HepG2 (cell line): ENCODE data around the gene IFITM10. TPM values are rescaled to one million over a fixed set of nuclear protein-coding genes. Genes with fewer than 3 reads are reported as not detected.

Source experiments
- ATF7 ChIP-seq, 2 experiments: fragments of 450-650 bp in 1 of 2; sonication (generic) in 1 of 2; formaldehyde crosslinking in 1 of 2; IDR thresholded peaks; 2 replicates each; pipeline versions ENCODE4 v1.4.0 to v1.6.1; 2016 to 2020; ENCODE audit warnings: antibody characterized with exemption in 1 of 2, mild to moderate bottlenecking in 1 of 2, missing genetic modification reagents in 1 of 2
- BCL6 ChIP-seq: IDR thresholded peaks from 2 replicates; pipeline ENCODE4 v1.6.1; 2016; ENCODE audit warnings: missing genetic modification reagents, missing compliant biosample characterization
- BRF2 ChIP-seq: sonication (generic); formaldehyde crosslinking; IDR thresholded peaks from 2 replicates; pipeline ENCODE4 v1.8.1; 2022; ENCODE audit warnings: mild to moderate bottlenecking, missing genetic modification reagents
- DMAP1 ChIP-seq: IDR thresholded peaks from 2 replicates; pipeline ENCODE4 v1.6.1; 2016
- ELF1 ChIP-seq: sonication (generic); formaldehyde crosslinking; IDR thresholded peaks from 2 replicates; pipeline ENCODE4 v1.4.0; 2020; ENCODE audit warnings: missing genetic modification reagents
- ERF ChIP-seq: IDR thresholded peaks from 2 replicates; pipeline ENCODE4 v1.6.1; 2018; ENCODE audit warnings: missing biosample characterization, missing genetic modification reagents
- FOXP4 ChIP-seq: sonication (generic); formaldehyde crosslinking; IDR thresholded peaks from 2 replicates; pipeline ENCODE4 v1.4.0; 2020; ENCODE audit warnings: missing genetic modification reagents
- HCFC1 ChIP-seq: fragments of 150-350 bp; IDR thresholded peaks from 2 replicates; pipeline ENCODE4 v1.6.1; 2014; ENCODE audit warnings: low read depth, low read length
- HNF4G ChIP-seq, 2 experiments: sonication (generic) in 1 of 2; formaldehyde crosslinking in 1 of 2; IDR thresholded peaks; 2 replicates each; pipeline versions ENCODE4 v1.4.0 to v1.6.1; 2011 to 2020; ENCODE audit warnings: borderline replicate concordance in 2 of 2, low read depth in 2 of 2, mild to moderate bottlenecking in 2 of 2, low read length in 1 of 2, missing genetic modification reagents in 1 of 2, moderate library complexity in 1 of 2
- NR2C2 ChIP-seq: sonication (generic); formaldehyde crosslinking; IDR thresholded peaks from 2 replicates; pipeline ENCODE4 v1.4.0; 2020; ENCODE audit warnings: missing genetic modification reagents, mild to moderate bottlenecking, moderate library complexity, borderline replicate concordance
- POGZ ChIP-seq: sonication (generic); formaldehyde crosslinking; IDR thresholded peaks from 2 replicates; pipeline ENCODE4 v1.4.0; 2020; ENCODE audit warnings: mild to moderate bottlenecking, missing genetic modification reagents
- RFX5 ChIP-seq: IDR thresholded peaks from 2 replicates; pipeline ENCODE4 v1.6.1; 2011; ENCODE audit warnings: low read depth, low read length, improper control_type of control experiment
- TOE1 ChIP-seq: sonication (generic); formaldehyde crosslinking; IDR thresholded peaks from 2 replicates; pipeline ENCODE4 v1.4.0; 2020; ENCODE audit warnings: mild to moderate bottlenecking, missing genetic modification reagents
- TRIM24 ChIP-seq: sonication (generic); formaldehyde crosslinking; IDR thresholded peaks from 2 replicates; pipeline ENCODE4 v1.8.0; 2022; ENCODE audit warnings: mild to moderate bottlenecking, missing genetic modification reagents
- ZFP36L1 ChIP-seq: sonication (generic); formaldehyde crosslinking; IDR thresholded peaks from 2 replicates; pipeline ENCODE4 v1.8.0; 2022; ENCODE audit warnings: mild to moderate bottlenecking, missing genetic modification reagents, moderate library complexity
- ZNF136 ChIP-seq: sonication (generic); formaldehyde crosslinking; IDR thresholded peaks from 2 replicates; pipeline ENCODE4 v1.8.1; 2022; ENCODE audit warnings: low read depth, mild to moderate bottlenecking, moderate library complexity, missing genetic modification reagents
- ZNF251 ChIP-seq: sonication (generic); formaldehyde crosslinking; IDR thresholded peaks from 2 replicates; pipeline ENCODE4 v1.9.0; 2021; ENCODE audit warnings: mild to moderate bottlenecking, missing genetic modification reagents
- ZNF451 ChIP-seq: sonication (generic); formaldehyde crosslinking; IDR thresholded peaks from 2 replicates; pipeline ENCODE4 v1.5.0; 2020; ENCODE audit warnings: mild to moderate bottlenecking, missing genetic modification reagents
- polyA plus RNA-seq, 8 experiments: library from polyadenylated mRNA; depleted of rRNA in 3 of 8; stranded (reverse) in 7 of 8; unstranded in 1 of 8; fragments of >200 nt; fragmentation: Illumina TruSeq in 4 of 8; extraction: Trizol in 4 of 8; gene quantifications; 2 replicates each; pipeline versions ENCODE4 v1.2.1 to v1.2.3, GENCODE V29; 2011 to 2016; ENCODE audit warnings: low read depth in 4 of 8, missing spikeins in 1 of 8, mixed read lengths in 1 of 8; ENCODE audit not compliant: insufficient read depth in 1 of 8
- total RNA-seq, 5 experiments: library from RNA; depleted of rRNA; stranded (reverse); fragments of >200 nt; fragmentation: Illumina TruSeq; extraction: Trizol; gene quantifications; 2 replicates each; pipeline ENCODE4 v1.2.3, GENCODE V29; 2016; ENCODE audit warnings: low read depth in 1 of 5
- TF ChIP-seq, protein P1 (sequence below): sonication (generic); formaldehyde crosslinking; IDR thresholded peaks from 2 replicates; pipeline ENCODE4 v1.4.0; 2020; ENCODE audit warnings: missing genetic modification reagents
- TF ChIP-seq, protein P2 (sequence below): sonication (generic); formaldehyde crosslinking; IDR thresholded peaks from 2 replicates; pipeline ENCODE4 v1.5.1; 2020; ENCODE audit warnings: mild to moderate bottlenecking, missing genetic modification reagents

The IFITM10 gene
- total and polyA plus RNA-seq, 2 of the 13 experiments (the other 11 are each of a cell fraction or from before 2014, with no cell fraction given): 0.09 to 0.13 TPM

GRCh38 chr11:1693327-1694063, 56.9 kb downstream of the IFITM10 start (continued):
- 0 out of 2 replicates have a peak, but pooled peaks have one; percentile 12 for TF ChIP-seq BRF2 (CRISPR knock-in tag)
- TF ChIP-seq ZNF136 (CRISPR knock-in tag): peak; percentile 67; the same call in 1 of the 2 replicates
- 0 out of 2 replicates have a peak, but pooled peaks have one; percentile 58 for TF ChIP-seq ZFP36L1 (CRISPR knock-in tag)
- TF ChIP-seq, protein P1, sequence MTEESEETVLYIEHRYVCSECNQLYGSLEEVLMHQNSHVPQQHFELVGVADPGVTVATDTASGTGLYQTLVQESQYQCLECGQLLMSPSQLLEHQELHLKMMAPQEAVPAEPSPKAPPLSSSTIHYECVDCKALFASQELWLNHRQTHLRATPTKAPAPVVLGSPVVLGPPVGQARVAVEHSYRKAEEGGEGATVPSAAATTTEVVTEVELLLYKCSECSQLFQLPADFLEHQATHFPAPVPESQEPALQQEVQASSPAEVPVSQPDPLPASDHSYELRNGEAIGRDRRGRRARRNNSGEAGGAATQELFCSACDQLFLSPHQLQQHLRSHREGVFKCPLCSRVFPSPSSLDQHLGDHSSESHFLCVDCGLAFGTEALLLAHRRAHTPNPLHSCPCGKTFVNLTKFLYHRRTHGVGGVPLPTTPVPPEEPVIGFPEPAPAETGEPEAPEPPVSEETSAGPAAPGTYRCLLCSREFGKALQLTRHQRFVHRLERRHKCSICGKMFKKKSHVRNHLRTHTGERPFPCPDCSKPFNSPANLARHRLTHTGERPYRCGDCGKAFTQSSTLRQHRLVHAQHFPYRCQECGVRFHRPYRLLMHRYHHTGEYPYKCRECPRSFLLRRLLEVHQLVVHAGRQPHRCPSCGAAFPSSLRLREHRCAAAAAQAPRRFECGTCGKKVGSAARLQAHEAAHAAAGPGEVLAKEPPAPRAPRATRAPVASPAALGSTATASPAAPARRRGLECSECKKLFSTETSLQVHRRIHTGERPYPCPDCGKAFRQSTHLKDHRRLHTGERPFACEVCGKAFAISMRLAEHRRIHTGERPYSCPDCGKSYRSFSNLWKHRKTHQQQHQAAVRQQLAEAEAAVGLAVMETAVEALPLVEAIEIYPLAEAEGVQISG (CRISPR knock-in tag): peak; percentile 98
- TF ChIP-seq TOE1 (CRISPR knock-in tag): no peak
- TF ChIP-seq HNF4G (IDR thresholded peaks at IDR 0.05; ENCODE audit: borderline replicate concordance, low read depth, low read length): no peak
- 0 out of 2 replicates have a peak, but pooled peaks have one; percentile 37 for TF ChIP-seq HNF4G (CRISPR knock-in tag; IDR thresholded peaks at IDR 0.05; ENCODE audit: borderline replicate concordance, low read depth)
- TF ChIP-seq BCL6: peak; percentile 40; the same call in 1 of the 2 replicates
- TF ChIP-seq ZNF251 (CRISPR knock-in tag): no peak
- TF ChIP-seq ZNF451 (CRISPR knock-in tag): peak; percentile 91
- no peak for TF ChIP-seq FOXP4 (CRISPR knock-in tag)
- TF ChIP-seq, protein P2, sequence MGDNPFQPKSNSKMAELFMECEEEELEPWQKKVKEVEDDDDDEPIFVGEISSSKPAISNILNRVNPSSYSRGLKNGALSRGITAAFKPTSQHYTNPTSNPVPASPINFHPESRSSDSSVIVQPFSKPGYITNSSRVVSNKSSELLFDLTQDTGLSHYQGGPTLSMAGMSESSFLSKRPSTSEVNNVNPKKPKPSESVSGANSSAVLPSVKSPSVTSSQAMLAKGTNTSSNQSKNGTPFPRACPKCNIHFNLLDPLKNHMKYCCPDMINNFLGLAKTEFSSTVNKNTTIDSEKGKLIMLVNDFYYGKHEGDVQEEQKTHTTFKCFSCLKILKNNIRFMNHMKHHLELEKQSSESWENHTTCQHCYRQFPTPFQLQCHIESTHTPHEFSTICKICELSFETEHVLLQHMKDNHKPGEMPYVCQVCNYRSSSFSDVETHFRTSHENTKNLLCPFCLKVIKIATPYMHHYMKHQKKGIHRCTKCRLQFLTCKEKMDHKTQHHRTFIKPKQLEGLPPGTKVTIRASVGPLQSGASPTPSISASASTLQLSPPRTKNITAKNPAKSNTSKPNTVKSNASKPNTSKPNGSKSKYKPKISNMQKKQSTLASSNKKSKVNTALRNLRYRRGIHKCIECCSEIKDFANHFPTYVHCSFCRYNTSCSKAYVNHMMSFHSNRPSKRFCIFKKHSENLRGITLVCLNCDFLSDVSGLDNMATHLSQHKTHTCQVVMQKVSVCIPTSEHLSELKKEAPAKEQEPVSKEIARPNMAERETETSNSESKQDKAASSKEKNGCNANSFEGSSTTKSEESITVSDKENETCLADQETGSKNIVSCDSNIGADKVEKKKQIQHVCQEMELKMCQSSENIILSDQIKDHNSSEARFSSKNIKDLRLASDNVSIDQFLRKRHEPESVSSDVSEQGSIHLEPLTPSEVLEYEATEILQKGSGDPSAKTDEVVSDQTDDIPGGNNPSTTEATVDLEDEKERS (CRISPR knock-in tag): peak; percentile 57
- TF ChIP-seq POGZ (CRISPR knock-in tag): no peak
- TF ChIP-seq ERF: peak; percentile 37; the same call in 1 of the 2 replicates
- no peak for TF ChIP-seq ELF1 (CRISPR knock-in tag)
- TF ChIP-seq ATF7 (IDR thresholded peaks at IDR 0.05): no peak
- TF ChIP-seq ATF7 (CRISPR knock-in tag; IDR thresholded peaks at IDR 0.05): 0 out of 2 replicates have a peak, but pooled peaks have one; percentile 18
- TF ChIP-seq DMAP1 (CRISPR knock-in tag): no peak
- no peak for TF ChIP-seq HCFC1
- no peak for TF ChIP-seq TRIM24 (CRISPR knock-in tag)
- no peak for TF ChIP-seq RFX5
- TF ChIP-seq NR2C2 (CRISPR knock-in tag): peak; percentile 37; the same call in 1 of the 2 replicates
